GM21360 (cell line): ENCODE results near the gene SFI1.
A peak's percentile ranks its signal among the peaks of the same experiment; 100 is the strongest.
"Not testable (repeated sequence)": the region's sequence is repeated elsewhere in the genome, so short reads cannot be mapped to it uniquely, and the experiment has no call there.

Experiments
- ATAC-seq: cut with Tn5 transposase; IDR thresholded peaks from one replicate; pipeline ENCODE4 v1.9.1; 2021; ENCODE audit warnings: mild to moderate bottlenecking, moderate library complexity; ENCODE audit not compliant: unreplicated experiment

SFI1 gene

GRCh38 chr22:31496007-31496734 is at the start of gene SFI1:
Gene SFI1 (plus strand): TSS chr22:31496536. CDS start chr22:31508285, 11,749 bp downstream.
- ATAC-seq, result peak; percentile 81

- ATAC-seq, result no peak
These were observed 49.6 kb upstream of the SFI1 start for GRCh38 chr22:31446767-31447166.

- no peak for ATAC-seq
These were observed 49.0 kb upstream of the SFI1 start for GRCh38 chr22:31447337-31447736.

- ATAC-seq, result no peak
These were observed 48.0 kb upstream of the SFI1 start for GRCh38 chr22:31448382-31448781.

- ATAC-seq, result no peak
These were observed 46.8 kb upstream of the SFI1 start for GRCh38 chr22:31449506-31449905.

- ATAC-seq, result no peak
These were observed 44.4 kb upstream of the SFI1 start for GRCh38 chr22:31451709-31452571.

GRCh38 chr22:31461699-31462098 is 34.6 kb upstream of the SFI1 start:
- ATAC-seq, result no peak

- no peak for ATAC-seq
These were observed 31.0 kb upstream of the SFI1 start for GRCh38 chr22:31465307-31465706.

GRCh38 chr22:31474743-31475142 is 21.6 kb upstream of the SFI1 start:
- no peak for ATAC-seq

- no peak for ATAC-seq
These were observed 20.5 kb upstream of the SFI1 start for GRCh38 chr22:31475800-31476199.

GRCh38 chr22:31477329-31477728 is 19.0 kb upstream of the SFI1 start:
- no peak for ATAC-seq

GRCh38 chr22:31481129-31481528 is 15.2 kb upstream of the SFI1 start:
- ATAC-seq, result no peak

GRCh38 chr22:31482470-31482869 is 13.9 kb upstream of the SFI1 start:
- not testable (repeated sequence) for ATAC-seq

- not testable (repeated sequence) for ATAC-seq
These were observed 10.0 kb upstream of the SFI1 start for GRCh38 chr22:31486369-31486768.

GRCh38 chr22:31486951-31487350 is 9.4 kb upstream of the SFI1 start:
- no peak for ATAC-seq

GRCh38 chr22:31488346-31488883 is 7.9 kb upstream of the SFI1 start:
- no peak for ATAC-seq

GRCh38 chr22:31488988-31489617 is 7.2 kb upstream of the SFI1 start:
- ATAC-seq, result peak; percentile 14

GRCh38 chr22:31489632-31490495 is 6.5 kb upstream of the SFI1 start, which contains the start of gene EIF4ENIF1:
Gene EIF4ENIF1 (minus strand): TSS chr22:31489842. CDS start chr22:31488718, 1,124 bp downstream.
- peak; percentile 37 for ATAC-seq

- ATAC-seq, result peak; percentile 47
These were observed 5.8 kb upstream of the SFI1 start for GRCh38 chr22:31490496-31490925.
